ENCODE results near the gene AFDN.
"Not testable (repeated sequence)": the region's sequence is repeated elsewhere in the genome, so short reads cannot be mapped to it uniquely, and the experiment has no call there.

Gene AFDN

GRCh38 chr6:167973148-167973885 is 146.6 kb downstream of the AFDN start:
- no peaks in the 10 kb centered on the region for H3K79me2 ChIP-seq (ENCODE audit: insufficient read depth, low read length)
- no peak overlapping the region for H3K27ac ChIP-seq (ENCODE audit: low read length)
- H3K4me1 ChIP-seq (ENCODE audit: insufficient read depth, low read length), result no peaks in the 10 kb centered on the region
- no peak for DNase-seq
- H3K9ac ChIP-seq (ENCODE audit: low read depth, low read length), result no peak overlapping the region
- H2AFZ ChIP-seq (ENCODE audit: low read depth, low read length), result no peak overlapping the region
- H3K36me3 ChIP-seq (ENCODE audit: insufficient read depth, low read length), result no peaks in the 10 kb centered on the region
- no peak overlapping the region for H3K4me3 ChIP-seq (ENCODE audit: low read depth in 1 of 2, low read length in 2 of 2)
- no peak overlapping the region for H3K4me2 ChIP-seq (ENCODE audit: insufficient read depth, low read length)
- ATAC-seq (ENCODE audit: insufficient read depth, low read depth), result no peak
- H3K27me3 ChIP-seq (ENCODE audit: insufficient read depth, low read length, poor library complexity), result no peaks in the 10 kb centered on the region
- no peak for TF ChIP-seq CTCF (IDR thresholded peaks at IDR 0.05; ENCODE audit: borderline replicate concordance, extremely low read depth, low read length, poor library complexity, severe bottlenecking)
- TF ChIP-seq EZH2 (IDR thresholded peaks at IDR 0.05; ENCODE audit: borderline replicate concordance, low read depth, low read length, severe bottlenecking), result no peak
- H3K9me3 ChIP-seq (ENCODE audit: insufficient read depth, low read length, severe bottlenecking), result no peaks in the 10 kb centered on the region
- no peaks in the 10 kb centered on the region for H4K20me1 ChIP-seq (ENCODE audit: insufficient read depth, low read length)

- ATAC-seq (ENCODE audit: insufficient read depth, low read depth) (no peak), DNase-seq (no peak)
- Histone ChIP-seq H3K4me1 (ENCODE audit: insufficient read depth, low read length) (no peaks in the 10 kb centered on the region), H4K20me1 (ENCODE audit: insufficient read depth, low read length) (no peaks in the 10 kb centered on the region), H3K9me3 (ENCODE audit: insufficient read depth, low read length, severe bottlenecking) (no peaks in the 10 kb centered on the region), H3K4me2 (ENCODE audit: insufficient read depth, low read length) (no peak overlapping the region), H3K79me2 (ENCODE audit: insufficient read depth, low read length) (no peaks in the 10 kb centered on the region), H3K4me3 (ENCODE audit: low read depth in 1 of 2, low read length in 2 of 2) (no peak overlapping the region), H3K27ac (ENCODE audit: low read length) (no peak overlapping the region), H3K36me3 (ENCODE audit: insufficient read depth, low read length) (no peaks in the 10 kb centered on the region), H3K27me3 (ENCODE audit: insufficient read depth, low read length, poor library complexity) (no peaks in the 10 kb centered on the region), H3K9ac (ENCODE audit: low read depth, low read length) (no peak overlapping the region), H2AFZ (ENCODE audit: low read depth, low read length) (no peak overlapping the region)
- TF ChIP-seq CTCF (IDR thresholded peaks at IDR 0.05; ENCODE audit: borderline replicate concordance, extremely low read depth, low read length, poor library complexity, severe bottlenecking), result no peak
- TF ChIP-seq EZH2 (IDR thresholded peaks at IDR 0.05; ENCODE audit: borderline replicate concordance, low read depth, low read length, severe bottlenecking), result no peak
Observed at GRCh38 chr6:167974640-167975344, 148.1 kb downstream of the AFDN start.

- H3K4me3 ChIP-seq (ENCODE audit: low read depth in 1 of 2, low read length in 2 of 2), result no peak overlapping the region
- H3K9me3 ChIP-seq (ENCODE audit: insufficient read depth, low read length, severe bottlenecking), result no peaks in the 10 kb centered on the region
- ATAC-seq (ENCODE audit: insufficient read depth, low read depth) (no peak), DNase-seq (no peak)
- H3K36me3 ChIP-seq (ENCODE audit: insufficient read depth, low read length), result no peaks in the 10 kb centered on the region
- no peaks in the 10 kb centered on the region for H3K27me3 ChIP-seq (ENCODE audit: insufficient read depth, low read length, poor library complexity)
- H3K27ac ChIP-seq (ENCODE audit: low read length), result no peak overlapping the region
- H3K4me1 ChIP-seq (ENCODE audit: insufficient read depth, low read length), result no peaks in the 10 kb centered on the region
- no peak overlapping the region for H2AFZ ChIP-seq (ENCODE audit: low read depth, low read length)
- H3K4me2 ChIP-seq (ENCODE audit: insufficient read depth, low read length), result no peak overlapping the region
- no peaks in the 10 kb centered on the region for H3K79me2 ChIP-seq (ENCODE audit: insufficient read depth, low read length)
- H3K9ac ChIP-seq (ENCODE audit: low read depth, low read length), result no peak overlapping the region
- no peaks in the 10 kb centered on the region for H4K20me1 ChIP-seq (ENCODE audit: insufficient read depth, low read length)
- TF ChIP-seq EZH2 (IDR thresholded peaks at IDR 0.05; ENCODE audit: borderline replicate concordance, low read depth, low read length, severe bottlenecking), result no peak
- no peak for TF ChIP-seq CTCF (IDR thresholded peaks at IDR 0.05; ENCODE audit: borderline replicate concordance, extremely low read depth, low read length, poor library complexity, severe bottlenecking)
Observed at GRCh38 chr6:167975458-167975857, 148.7 kb downstream of the AFDN start.

- H2AFZ ChIP-seq (ENCODE audit: low read depth, low read length); DNase-seq; H3K9ac ChIP-seq (ENCODE audit: low read depth, low read length); H3K4me2 ChIP-seq (ENCODE audit: insufficient read depth, low read length); H3K4me3 ChIP-seq (ENCODE audit: low read depth in 1 of 2, low read length in 2 of 2); H3K36me3 ChIP-seq (ENCODE audit: insufficient read depth, low read length); H3K4me1 ChIP-seq (ENCODE audit: insufficient read depth, low read length); H3K9me3 ChIP-seq (ENCODE audit: insufficient read depth, low read length, severe bottlenecking); ATAC-seq (ENCODE audit: insufficient read depth, low read depth); H4K20me1 ChIP-seq (ENCODE audit: insufficient read depth, low read length); H3K79me2 ChIP-seq (ENCODE audit: insufficient read depth, low read length); H3K27ac ChIP-seq (ENCODE audit: low read length); H3K27me3 ChIP-seq (ENCODE audit: insufficient read depth, low read length, poor library complexity): not testable (repeated sequence)
Observed at GRCh38 chr6:167976116-167976657, 149.5 kb downstream of the AFDN start.

Data from DND-41 (cell line).